Brain microvascular endothelial cell (primary cell): Measurements from ENCODE around the gene FNDC3B.
A peak's percentile ranks its signal among the peaks of the same experiment; 100 is the strongest.

Experiments
- DNase-seq: peaks from one replicate; pipeline ENCODE4 v3.0.0-alpha.2; 2020
- H3K27ac ChIP-seq: fragments of 250-450 bp; sonication (Bioruptor Pico); 2 replicates; pipeline ENCODE4 v1.5.1; 2020; ENCODE audit warnings: mild to moderate bottlenecking, moderate library complexity
- H3K27me3 ChIP-seq: fragments of 250-450 bp; sonication (Bioruptor Pico); replicated peaks from 2 replicates; pipeline ENCODE4 v1.5.1; 2020; ENCODE audit warnings: mild to moderate bottlenecking
- H3K36me3 ChIP-seq: fragments of 250-450 bp; sonication (Bioruptor Pico); replicated peaks from 2 replicates; pipeline ENCODE4 v1.5.1; 2020; ENCODE audit warnings: mild to moderate bottlenecking
- H3K4me3 ChIP-seq: 2 replicates; pipeline ENCODE4 v1.5.1; 2011; ENCODE audit warnings: low read depth, mild to moderate bottlenecking, control low read depth, low read length, moderate library complexity
- in situ Hi-C: cut with HindIII; loops from 2 replicates; pipeline ENCODE4 v1.10.0; 2017; ENCODE audit warnings: low sequenced_read_pairs, low pct_ligation_motif_present
- TF ChIP-seq, protein P1 (sequence below): IDR thresholded peaks from 2 replicates; pipeline ENCODE4 v1.5.1; 2011; ENCODE audit warnings: low read depth, mild to moderate bottlenecking, moderate library complexity, low read length, control low read depth, inconsistent platforms; ENCODE audit errors: missing control alignments

The FNDC3B gene

GRCh38 chr3:172174513-172175253 is 135.3 kb downstream of the FNDC3B start:
- in situ Hi-C loops = no loop called here
- Histone ChIP-seq H3K27ac (peak overlapping the region; percentile 42), H3K27me3 (no peaks in the 10 kb centered on the region), H3K4me3 (no peak overlapping the region), H3K36me3 (peaks cover 11% of the 10 kb centered on the region)
- TF ChIP-seq, protein P1, sequence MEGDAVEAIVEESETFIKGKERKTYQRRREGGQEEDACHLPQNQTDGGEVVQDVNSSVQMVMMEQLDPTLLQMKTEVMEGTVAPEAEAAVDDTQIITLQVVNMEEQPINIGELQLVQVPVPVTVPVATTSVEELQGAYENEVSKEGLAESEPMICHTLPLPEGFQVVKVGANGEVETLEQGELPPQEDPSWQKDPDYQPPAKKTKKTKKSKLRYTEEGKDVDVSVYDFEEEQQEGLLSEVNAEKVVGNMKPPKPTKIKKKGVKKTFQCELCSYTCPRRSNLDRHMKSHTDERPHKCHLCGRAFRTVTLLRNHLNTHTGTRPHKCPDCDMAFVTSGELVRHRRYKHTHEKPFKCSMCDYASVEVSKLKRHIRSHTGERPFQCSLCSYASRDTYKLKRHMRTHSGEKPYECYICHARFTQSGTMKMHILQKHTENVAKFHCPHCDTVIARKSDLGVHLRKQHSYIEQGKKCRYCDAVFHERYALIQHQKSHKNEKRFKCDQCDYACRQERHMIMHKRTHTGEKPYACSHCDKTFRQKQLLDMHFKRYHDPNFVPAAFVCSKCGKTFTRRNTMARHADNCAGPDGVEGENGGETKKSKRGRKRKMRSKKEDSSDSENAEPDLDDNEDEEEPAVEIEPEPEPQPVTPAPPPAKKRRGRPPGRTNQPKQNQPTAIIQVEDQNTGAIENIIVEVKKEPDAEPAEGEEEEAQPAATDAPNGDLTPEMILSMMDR = no peak
- no peak for DNase-seq

GRCh38 chr3:172175254-172175599 is 135.8 kb downstream of the FNDC3B start:
- in situ Hi-C loops = no loop called here

GRCh38 chr3:172176061-172176770 is 136.8 kb downstream of the FNDC3B start:
- no peak overlapping the region for H3K4me3 ChIP-seq
- in situ Hi-C loops = no loop called here
- peaks cover 7% of the 10 kb centered on the region for H3K36me3 ChIP-seq
- H3K27me3 ChIP-seq = no peaks in the 10 kb centered on the region
- TF ChIP-seq, protein P1 = no peak
- no peak for DNase-seq
- H3K27ac ChIP-seq = no peak overlapping the region

More at GRCh38 chr3:172175254-172175599, 135.8 kb downstream of the FNDC3B start:
- Histone ChIP-seq H3K27me3 (no peaks in the 10 kb centered on the region), H3K4me3 (no peak overlapping the region), H3K36me3 (peaks cover 12% of the 10 kb centered on the region), H3K27ac (peak overlapping the region; percentile 42)
- TF ChIP-seq, protein P1 = no peak
- no peak for DNase-seq

DNA sequence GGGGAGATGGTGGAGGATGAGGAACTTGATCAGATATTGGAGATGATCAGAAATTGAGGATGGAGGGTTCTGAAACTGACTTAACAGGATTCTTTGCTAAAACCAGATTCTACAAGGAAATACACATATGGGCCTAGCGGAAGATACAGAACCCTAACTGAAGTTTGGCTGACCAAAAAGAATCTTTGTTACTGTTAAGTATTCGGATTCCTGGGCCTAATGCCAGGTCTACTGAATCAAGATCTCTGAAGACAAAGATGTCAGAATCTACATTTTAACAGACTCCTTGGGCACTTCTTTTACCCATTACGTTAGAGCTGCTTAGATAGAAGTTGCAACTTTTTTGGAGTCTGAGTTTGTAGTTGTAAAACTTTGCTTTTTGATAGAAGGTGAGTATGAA is 137.7 kb downstream of the FNDC3B start:
- TF ChIP-seq, protein P1 = no peak
- DNase-seq = peak; percentile 58
- Histone ChIP-seq H3K36me3 (peaks cover 6% of the 10 kb centered on the region), H3K27me3 (no peaks in the 10 kb centered on the region), H3K27ac (no peak overlapping the region), H3K4me3 (no peak overlapping the region)
- in situ Hi-C loops = no loop called here

DNA sequence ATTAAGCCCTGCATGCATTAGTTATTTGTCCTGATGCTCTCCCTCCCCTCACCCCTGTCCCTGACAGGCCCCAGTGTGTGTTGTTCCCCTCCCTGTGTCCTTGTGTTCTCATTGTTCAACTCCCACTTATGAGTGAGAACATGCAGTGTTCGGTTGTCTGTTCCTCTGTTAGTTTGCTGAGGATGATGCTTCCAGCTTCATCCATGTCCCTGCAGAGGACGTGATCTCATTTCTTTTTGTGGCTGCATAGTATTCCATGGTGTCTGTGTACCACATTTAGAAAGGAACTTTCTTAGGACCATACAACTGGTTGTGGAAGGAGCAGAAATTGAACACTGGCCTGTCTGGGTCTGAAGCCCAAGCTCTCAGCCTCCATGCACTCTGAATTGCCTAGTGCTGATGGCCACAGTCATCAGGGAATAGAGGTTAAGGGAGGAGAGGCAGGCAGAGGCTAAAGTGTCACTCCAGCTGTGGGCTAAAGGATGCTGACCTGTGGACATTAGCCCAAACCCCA is 138.5 kb downstream of the FNDC3B start:
- no peaks in the 10 kb centered on the region for H3K27me3 ChIP-seq
- H3K27ac ChIP-seq = no peak overlapping the region

More for the DNA sequence above, 138.5 kb downstream of the FNDC3B start:
- Histone ChIP-seq H3K4me3 (no peak overlapping the region), H3K36me3 (peaks cover 5% of the 10 kb centered on the region)
- DNase-seq = no peak
- in situ Hi-C loops = no loop called here
- TF ChIP-seq, protein P1 = no peak
